GM19452 (cell line): ENCODE results near the gene TMEM214.
A peak's percentile ranks its signal among the peaks of the same experiment; 100 is the strongest.

Source experiments
- ATAC-seq: cut with Tn5 transposase; IDR thresholded peaks from one replicate; pipeline ENCODE4 v1.9.1; 2021; ENCODE audit not compliant: unreplicated experiment

Gene TMEM214

GRCh38 chr2:27038631-27039339 is 6.0 kb downstream of the TMEM214 start:
- no peak for ATAC-seq

- no peak for ATAC-seq
Observed at GRCh38 chr2:27039426-27039825, 6.7 kb downstream of the TMEM214 start.

DNA sequence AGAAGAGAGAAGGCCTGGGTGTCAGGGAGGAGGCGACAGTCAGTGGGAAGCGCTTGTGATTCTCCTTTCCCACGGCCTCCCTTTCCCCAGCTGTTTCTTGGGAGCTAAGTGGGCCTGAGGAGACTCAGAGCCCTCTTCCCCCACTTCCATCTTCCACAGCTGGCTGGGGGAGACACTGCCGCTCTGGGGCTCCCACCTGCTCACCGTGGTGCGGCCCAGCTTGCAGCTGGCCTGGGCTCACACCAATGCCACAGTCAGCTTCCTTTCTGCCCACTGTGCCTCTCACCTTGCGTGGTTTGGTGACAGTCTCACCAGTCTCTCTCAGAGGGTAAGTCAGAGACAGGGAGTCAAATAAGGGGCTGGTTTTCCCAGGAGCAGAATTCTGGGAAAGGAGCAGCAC is 7.1 kb downstream of the TMEM214 start:
- no peak for ATAC-seq

DNA sequence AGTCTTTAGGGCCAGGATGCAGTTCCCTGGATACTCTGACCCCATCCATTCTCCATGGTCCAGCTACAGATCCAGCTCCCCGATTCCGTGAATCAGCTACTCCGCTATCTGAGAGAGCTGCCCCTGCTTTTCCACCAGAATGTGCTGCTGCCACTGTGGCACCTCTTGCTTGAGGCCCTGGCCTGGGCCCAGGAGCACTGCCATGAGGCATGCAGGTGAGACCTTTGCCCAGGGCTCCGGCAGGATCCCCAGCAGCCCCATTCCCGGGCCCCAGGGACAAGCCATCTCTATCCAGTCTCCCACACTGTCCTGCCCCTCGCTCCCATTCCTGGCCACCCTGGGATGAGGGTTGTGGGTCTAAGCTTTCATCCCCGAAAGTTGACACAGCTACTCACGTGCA is 7.5 kb downstream of the TMEM214 start:
- ATAC-seq, result no peak

- no peak for ATAC-seq
Observed at GRCh38 chr2:27041752-27042151, 9.0 kb downstream of the TMEM214 start.

DNA sequence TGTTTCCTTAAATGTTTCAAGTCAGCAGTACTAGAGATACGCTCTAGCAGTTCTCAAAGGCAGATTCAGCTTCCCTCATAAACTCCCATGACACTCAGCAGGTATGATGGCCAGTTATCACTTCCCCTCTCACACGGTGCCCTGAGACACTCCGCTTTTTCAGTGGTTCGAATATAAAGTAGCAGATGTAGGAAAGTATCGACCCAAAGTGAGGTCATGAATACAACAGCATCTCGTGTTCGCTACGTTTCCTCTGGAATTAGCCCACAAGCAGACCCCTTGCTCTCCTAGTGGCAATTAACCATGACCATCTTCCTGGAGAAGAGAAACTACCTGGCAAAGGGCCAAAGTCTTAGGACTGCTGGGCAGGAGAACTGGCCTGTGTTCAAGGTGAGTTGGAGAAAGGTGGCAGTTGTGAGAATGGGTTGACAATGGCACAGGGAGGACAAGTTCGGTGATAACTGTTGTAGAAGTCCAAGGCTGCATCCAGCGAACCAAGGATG is 9.4 kb downstream of the TMEM214 start:
- no peak for ATAC-seq

GRCh38 chr2:27042985-27043634 is 10.3 kb downstream of the TMEM214 start:
- ATAC-seq, result no peak

DNA sequence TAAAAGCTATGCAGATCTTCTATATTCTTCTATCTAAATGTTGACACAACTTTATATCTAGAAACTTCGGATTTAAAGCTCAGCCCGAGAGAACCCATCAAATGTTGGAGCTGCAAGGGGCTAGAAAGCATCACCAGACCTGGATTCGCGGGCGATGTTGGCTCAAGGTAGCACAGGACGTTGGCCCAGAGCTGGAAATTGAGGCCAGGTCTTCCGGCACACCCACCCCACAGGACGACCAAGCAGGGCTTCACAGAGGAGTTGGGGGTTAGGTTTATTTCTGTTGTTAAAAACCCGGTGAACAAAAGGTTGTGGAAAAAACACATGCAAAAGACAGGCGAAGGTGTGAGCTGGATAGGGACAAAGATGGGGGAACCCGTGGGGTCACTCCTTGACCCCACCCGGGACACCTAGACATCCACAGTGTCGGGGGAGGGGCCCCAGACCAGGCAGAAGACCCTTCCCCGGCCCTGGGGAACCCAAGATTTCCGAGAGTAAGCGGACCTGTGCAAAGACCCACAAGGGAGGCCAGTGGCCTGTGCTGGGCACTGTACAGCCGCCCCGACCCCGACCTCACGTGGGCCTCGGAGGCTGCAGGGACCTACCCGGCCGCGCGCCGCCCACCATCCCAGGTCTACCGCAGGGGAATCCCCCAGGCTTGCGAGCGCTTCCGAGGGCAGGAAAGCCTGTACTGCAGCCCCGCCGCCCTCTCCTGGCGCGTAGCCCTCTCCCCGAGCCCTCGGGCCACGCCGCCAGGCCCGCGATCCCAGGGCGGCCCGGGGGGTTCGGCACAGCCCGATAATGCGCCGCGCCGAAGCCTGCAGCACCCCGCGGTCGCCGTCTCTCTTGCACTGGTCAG is 16.9 kb downstream of the TMEM214 start:
- peak; percentile 30 for ATAC-seq

- ATAC-seq, result peak; percentile 43
Observed at GRCh38 chr2:27050281-27050995, 17.7 kb downstream of the TMEM214 start.

- ATAC-seq, result peak; percentile 69
Observed at GRCh38 chr2:27050996-27051901, 18.5 kb downstream of the TMEM214 start, which contains the start of gene AGBL5. Gene AGBL5, plus strand, starts transcription at chr2:27051668. Its CDS starts 1,291 bp downstream, at chr2:27052959.

- ATAC-seq, result peak; percentile 1
Observed at GRCh38 chr2:27051902-27052645, 19.3 kb downstream of the TMEM214 start.

DNA sequence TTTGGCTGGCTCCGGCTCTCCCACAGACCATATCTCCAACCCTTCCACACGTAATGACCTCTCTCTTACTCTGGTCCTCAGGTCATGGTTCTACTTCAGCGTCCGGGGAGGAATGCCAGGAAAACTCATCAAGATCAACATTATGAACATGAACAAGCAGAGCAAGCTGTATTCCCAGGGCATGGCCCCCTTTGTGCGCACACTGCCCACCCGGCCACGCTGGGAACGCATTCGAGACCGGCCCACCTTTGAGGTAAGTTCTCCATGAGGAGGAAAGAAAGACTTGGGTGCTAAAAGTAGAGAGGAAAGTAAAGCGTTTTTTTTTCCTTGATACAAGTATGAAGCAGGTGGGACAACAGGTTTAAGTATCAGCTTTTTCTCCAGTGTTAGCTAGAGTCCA is 20.6 kb downstream of the TMEM214 start:
- no peak for ATAC-seq

- ATAC-seq, result no peak
Observed at GRCh38 chr2:27053776-27054175, 21.0 kb downstream of the TMEM214 start.

DNA sequence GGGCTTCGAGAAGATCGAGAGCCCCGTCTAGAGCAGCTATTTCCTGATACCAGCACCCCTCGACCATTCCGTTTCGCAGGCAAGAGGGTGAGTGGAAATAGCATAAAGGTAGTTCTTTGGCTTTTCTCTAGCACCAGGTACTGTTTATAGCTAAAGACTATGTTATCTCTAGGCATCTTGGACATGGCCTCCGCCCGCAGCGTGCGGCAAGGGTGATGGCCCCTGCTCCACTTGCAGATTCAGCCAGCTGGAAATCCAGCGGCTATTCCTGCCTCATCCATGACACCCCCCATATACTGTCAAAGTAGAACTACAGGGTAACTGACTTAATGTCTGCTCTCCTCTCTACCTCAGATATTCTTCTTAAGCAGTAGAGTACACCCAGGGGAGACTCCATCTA is 22.0 kb downstream of the TMEM214 start:
- ATAC-seq, result no peak

DNA sequence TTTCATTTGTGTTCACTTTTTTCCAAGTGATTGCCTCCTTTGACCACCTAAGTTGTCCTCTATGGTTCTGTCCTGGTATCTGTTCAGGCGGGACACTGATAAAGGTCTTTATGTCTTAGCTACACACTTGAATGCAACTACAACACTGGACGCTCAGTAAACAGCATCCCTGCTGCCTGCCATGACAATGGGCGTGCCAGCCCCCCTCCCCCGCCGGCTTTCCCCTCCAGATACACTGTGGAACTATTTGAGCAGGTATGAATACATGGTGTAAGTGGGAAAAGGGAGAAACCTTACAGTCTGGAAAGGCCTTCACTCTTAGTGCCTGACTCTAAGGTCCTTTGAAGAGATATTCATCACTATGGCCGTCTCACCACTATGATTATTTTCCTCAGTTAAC is 24.4 kb downstream of the TMEM214 start:
- no peak for ATAC-seq

- ATAC-seq, result no peak
Observed at GRCh38 chr2:27058210-27058609, 25.4 kb downstream of the TMEM214 start.

- no peak for ATAC-seq
Observed at GRCh38 chr2:27059141-27059820, 26.5 kb downstream of the TMEM214 start.

GRCh38 chr2:27060323-27060722 is 27.6 kb downstream of the TMEM214 start:
- no peak for ATAC-seq

- ATAC-seq, result no peak
Observed at GRCh38 chr2:27065128-27065527, 32.4 kb downstream of the TMEM214 start.
